Esophagus squamous epithelium (tissue), 4 donors: ENCODE data around the gene CNTNAP5.

Source experiments
- CTCF ChIP-seq, 6 experiments: fragments of 450-650 bp in 4 of 6; fragments of 200-600 bp in 2 of 6; sonication (generic) in 2 of 6; IDR thresholded peaks; one replicate each; pipeline ENCODE4 v1.5.1; 2016 to 2019; ENCODE audit warnings: antibody characterized with exemption in 6 of 6, mild to moderate bottlenecking in 4 of 6, moderate library complexity in 4 of 6
- POLR2A ChIP-seq, 4 donors: fragments of 450-650 bp; IDR thresholded peaks; one replicate each; pipeline ENCODE4 v1.6.1; 2017; ENCODE audit warnings: antibody characterized with exemption in 4 of 4, mild to moderate bottlenecking in 4 of 4, moderate library complexity in 3 of 4

- no peak for TF ChIP-seq CTCF (IDR thresholded peaks at IDR 0.05)
- no peak for TF ChIP-seq POLR2A (IDR thresholded peaks at IDR 0.05)
These were observed 258.0 kb downstream of the CNTNAP5 start for GRCh38 chr2:124283096-124283495.
